ENCODE data around the gene COG6. TPM values are rescaled to one million over a fixed set of nuclear protein-coding genes. Genes with fewer than 3 reads are reported as not detected.

COG6 gene
- total and polyA plus RNA-seq, 10 of the 15 experiments (the other 5 are each of a cell fraction or from before 2014, with no cell fraction given), result 4.5 to 29.8 (median 12.6) TPM

DNA sequence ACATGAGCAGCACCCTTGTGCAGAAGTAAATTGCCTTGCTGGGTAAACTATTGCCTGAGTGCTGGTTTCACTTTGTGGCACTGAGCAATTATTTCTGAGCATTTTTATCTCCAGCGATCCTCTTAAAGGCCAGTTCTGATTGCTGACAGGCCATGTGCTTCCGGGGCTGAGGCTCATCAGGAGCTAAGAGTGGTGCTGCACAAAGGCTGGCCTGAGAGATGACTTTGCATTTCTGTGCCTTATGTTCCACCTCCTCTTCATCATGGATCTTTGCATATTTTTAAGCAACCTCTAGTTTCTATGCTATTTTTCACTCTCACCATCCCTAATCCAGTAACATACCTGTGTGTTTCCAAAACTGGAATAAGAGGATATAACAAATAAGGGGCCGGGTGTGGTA lies 17.6 kb upstream of the COG6 start:
- ChIA-PET SMC1A (ENCODE audit: uncharacterized antibody, unreplicated experiment) (interaction anchor here (1.1 kb wide), 1 partner anchor 12 kb away, joined by 3 read pairs; no protein-coding TSS in a partner anchor), CTCF (interaction anchor here (0.6 kb wide), 1 partner anchor 800 kb away, joined by 3 read pairs; no protein-coding TSS in a partner anchor), POLR2A (no interaction called here), RAD21 (ENCODE audit: unreplicated experiment) (no interaction called here)
- in situ Hi-C loops (cut with MboI), result no loop called here
- TF ChIP-seq CBFB (IDR thresholded peaks at IDR 0.05; ENCODE audit: low read depth) (no peak), CBX5 (IDR thresholded peaks at IDR 0.05; ENCODE audit: low read depth) (no peak), ZNF622 (IDR thresholded peaks at IDR 0.05) (no peak), ZNF217 (IDR thresholded peaks at IDR 0.05) (no peak), TARDBP (IDR thresholded peaks at IDR 0.05; ENCODE audit: borderline replicate concordance) (no peak), ZNF384 (IDR thresholded peaks at IDR 0.05; ENCODE audit: borderline replicate concordance, low read depth, low read length) (no peak), CREB1 (IDR thresholded peaks at IDR 0.05; ENCODE audit: low read depth) (no peak), MYC (IDR thresholded peaks at IDR 0.05; ENCODE audit: insufficient read depth, insufficient read length, insufficient replicate concordance, low read length, severe bottlenecking) (no peak), ZNF207 (IDR thresholded peaks at IDR 0.05; ENCODE audit: borderline replicate concordance) (no peak), RAD51 (IDR thresholded peaks at IDR 0.05) (no peak)
- TF ChIP-seq, protein P1, sequence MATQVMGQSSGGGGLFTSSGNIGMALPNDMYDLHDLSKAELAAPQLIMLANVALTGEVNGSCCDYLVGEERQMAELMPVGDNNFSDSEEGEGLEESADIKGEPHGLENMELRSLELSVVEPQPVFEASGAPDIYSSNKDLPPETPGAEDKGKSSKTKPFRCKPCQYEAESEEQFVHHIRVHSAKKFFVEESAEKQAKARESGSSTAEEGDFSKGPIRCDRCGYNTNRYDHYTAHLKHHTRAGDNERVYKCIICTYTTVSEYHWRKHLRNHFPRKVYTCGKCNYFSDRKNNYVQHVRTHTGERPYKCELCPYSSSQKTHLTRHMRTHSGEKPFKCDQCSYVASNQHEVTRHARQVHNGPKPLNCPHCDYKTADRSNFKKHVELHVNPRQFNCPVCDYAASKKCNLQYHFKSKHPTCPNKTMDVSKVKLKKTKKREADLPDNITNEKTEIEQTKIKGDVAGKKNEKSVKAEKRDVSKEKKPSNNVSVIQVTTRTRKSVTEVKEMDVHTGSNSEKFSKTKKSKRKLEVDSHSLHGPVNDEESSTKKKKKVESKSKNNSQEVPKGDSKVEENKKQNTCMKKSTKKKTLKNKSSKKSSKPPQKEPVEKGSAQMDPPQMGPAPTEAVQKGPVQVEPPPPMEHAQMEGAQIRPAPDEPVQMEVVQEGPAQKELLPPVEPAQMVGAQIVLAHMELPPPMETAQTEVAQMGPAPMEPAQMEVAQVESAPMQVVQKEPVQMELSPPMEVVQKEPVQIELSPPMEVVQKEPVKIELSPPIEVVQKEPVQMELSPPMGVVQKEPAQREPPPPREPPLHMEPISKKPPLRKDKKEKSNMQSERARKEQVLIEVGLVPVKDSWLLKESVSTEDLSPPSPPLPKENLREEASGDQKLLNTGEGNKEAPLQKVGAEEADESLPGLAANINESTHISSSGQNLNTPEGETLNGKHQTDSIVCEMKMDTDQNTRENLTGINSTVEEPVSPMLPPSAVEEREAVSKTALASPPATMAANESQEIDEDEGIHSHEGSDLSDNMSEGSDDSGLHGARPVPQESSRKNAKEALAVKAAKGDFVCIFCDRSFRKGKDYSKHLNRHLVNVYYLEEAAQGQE (IDR thresholded peaks at IDR 0.05; ENCODE audit: low read depth, low read length), result no peak
- TF ChIP-seq, protein P2, sequence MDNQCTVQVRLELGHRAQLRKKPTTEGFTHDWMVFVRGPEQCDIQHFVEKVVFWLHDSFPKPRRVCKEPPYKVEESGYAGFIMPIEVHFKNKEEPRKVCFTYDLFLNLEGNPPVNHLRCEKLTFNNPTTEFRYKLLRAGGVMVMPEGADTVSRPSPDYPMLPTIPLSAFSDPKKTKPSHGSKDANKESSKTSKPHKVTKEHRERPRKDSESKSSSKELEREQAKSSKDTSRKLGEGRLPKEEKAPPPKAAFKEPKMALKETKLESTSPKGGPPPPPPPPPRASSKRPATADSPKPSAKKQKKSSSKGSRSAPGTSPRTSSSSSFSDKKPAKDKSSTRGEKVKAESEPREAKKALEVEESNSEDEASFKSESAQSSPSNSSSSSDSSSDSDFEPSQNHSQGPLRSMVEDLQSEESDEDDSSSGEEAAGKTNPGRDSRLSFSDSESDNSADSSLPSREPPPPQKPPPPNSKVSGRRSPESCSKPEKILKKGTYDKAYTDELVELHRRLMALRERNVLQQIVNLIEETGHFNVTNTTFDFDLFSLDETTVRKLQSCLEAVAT (IDR thresholded peaks at IDR 0.05), result no peak
- TF ChIP-seq, protein P3, sequence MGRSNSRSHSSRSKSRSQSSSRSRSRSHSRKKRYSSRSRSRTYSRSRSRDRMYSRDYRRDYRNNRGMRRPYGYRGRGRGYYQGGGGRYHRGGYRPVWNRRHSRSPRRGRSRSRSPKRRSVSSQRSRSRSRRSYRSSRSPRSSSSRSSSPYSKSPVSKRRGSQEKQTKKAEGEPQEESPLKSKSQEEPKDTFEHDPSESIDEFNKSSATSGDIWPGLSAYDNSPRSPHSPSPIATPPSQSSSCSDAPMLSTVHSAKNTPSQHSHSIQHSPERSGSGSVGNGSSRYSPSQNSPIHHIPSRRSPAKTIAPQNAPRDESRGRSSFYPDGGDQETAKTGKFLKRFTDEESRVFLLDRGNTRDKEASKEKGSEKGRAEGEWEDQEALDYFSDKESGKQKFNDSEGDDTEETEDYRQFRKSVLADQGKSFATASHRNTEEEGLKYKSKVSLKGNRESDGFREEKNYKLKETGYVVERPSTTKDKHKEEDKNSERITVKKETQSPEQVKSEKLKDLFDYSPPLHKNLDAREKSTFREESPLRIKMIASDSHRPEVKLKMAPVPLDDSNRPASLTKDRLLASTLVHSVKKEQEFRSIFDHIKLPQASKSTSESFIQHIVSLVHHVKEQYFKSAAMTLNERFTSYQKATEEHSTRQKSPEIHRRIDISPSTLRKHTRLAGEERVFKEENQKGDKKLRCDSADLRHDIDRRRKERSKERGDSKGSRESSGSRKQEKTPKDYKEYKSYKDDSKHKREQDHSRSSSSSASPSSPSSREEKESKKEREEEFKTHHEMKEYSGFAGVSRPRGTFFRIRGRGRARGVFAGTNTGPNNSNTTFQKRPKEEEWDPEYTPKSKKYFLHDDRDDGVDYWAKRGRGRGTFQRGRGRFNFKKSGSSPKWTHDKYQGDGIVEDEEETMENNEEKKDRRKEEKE (IDR thresholded peaks at IDR 0.05), result no peak
- TF ChIP-seq, protein P4, sequence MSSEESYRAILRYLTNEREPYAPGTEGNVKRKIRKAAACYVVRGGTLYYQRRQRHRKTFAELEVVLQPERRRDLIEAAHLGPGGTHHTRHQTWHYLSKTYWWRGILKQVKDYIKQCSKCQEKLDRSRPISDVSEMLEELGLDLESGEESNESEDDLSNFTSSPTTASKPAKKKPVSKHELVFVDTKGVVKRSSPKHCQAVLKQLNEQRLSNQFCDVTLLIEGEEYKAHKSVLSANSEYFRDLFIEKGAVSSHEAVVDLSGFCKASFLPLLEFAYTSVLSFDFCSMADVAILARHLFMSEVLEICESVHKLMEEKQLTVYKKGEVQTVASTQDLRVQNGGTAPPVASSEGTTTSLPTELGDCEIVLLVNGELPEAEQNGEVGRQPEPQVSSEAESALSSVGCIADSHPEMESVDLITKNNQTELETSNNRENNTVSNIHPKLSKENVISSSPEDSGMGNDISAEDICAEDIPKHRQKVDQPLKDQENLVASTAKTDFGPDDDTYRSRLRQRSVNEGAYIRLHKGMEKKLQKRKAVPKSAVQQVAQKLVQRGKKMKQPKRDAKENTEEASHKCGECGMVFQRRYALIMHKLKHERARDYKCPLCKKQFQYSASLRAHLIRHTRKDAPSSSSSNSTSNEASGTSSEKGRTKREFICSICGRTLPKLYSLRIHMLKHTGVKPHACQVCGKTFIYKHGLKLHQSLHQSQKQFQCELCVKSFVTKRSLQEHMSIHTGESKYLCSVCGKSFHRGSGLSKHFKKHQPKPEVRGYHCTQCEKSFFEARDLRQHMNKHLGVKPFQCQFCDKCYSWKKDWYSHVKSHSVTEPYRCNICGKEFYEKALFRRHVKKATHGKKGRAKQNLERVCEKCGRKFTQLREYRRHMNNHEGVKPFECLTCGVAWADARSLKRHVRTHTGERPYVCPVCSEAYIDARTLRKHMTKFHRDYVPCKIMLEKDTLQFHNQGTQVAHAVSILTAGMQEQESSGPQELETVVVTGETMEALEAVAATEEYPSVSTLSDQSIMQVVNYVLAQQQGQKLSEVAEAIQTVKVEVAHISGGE (CRISPR knock-in tag; IDR thresholded peaks at IDR 0.05), result no peak
- H3K9ac ChIP-seq (ENCODE audit: control insufficient read depth, insufficient read depth, low read length), result no peak overlapping the region
- ATAC-seq (no peak), DNase-seq (ENCODE audit: low read depth, low spot score) (no peak), FAIRE-seq (no peak)
- H3K9me3 ChIP-seq (replicated peaks; ENCODE audit: control insufficient read depth, insufficient read depth, low read length), result no peaks in the 10 kb centered on the region; the same call in 2 of the 3 replicates
- no TSS peak for BruUV-seq (replicated peaks)
- no peaks in the 10 kb centered on the region for H3K36me3 ChIP-seq (ENCODE audit: control insufficient read depth in 2 of 2, insufficient read depth in 2 of 2, low read length in 1 of 2)
- H4K20me1 ChIP-seq (ENCODE audit: control insufficient read depth, insufficient read depth), result no peaks in the 10 kb centered on the region
- no peaks in the 10 kb centered on the region for H3K4me1 ChIP-seq (ENCODE audit: control insufficient read depth, insufficient read depth, low read length)
- intact Hi-C loops (cut with micrococcal nuclease; ENCODE audit: unreplicated experiment), result no loop called here
- 56% methylated on average over 3 of the region's 3 CpGs for WGBS (ENCODE audit: insufficient coverage, insufficient replicate concordance, low lambda C conversion rate, missing lambda C conversion rate)
- H3K79me2 ChIP-seq (ENCODE audit: control insufficient read depth, insufficient read depth, low read length), result no peaks in the 10 kb centered on the region
- H3K27me3 ChIP-seq (replicated peaks in 1 of 2; ENCODE audit: control insufficient read depth in 2 of 2, insufficient read depth in 2 of 2, low read length in 1 of 2), result no peaks in the 10 kb centered on the region
- no peak overlapping the region for H3K27ac ChIP-seq (ENCODE audit: control insufficient read depth, insufficient read depth)
- no peak overlapping the region for H3K4me2 ChIP-seq (ENCODE audit: control insufficient read depth, insufficient read depth)
- no peak overlapping the region for H3K4me3 ChIP-seq
- H2AFZ ChIP-seq (ENCODE audit: control insufficient read depth, low read depth, low read length), result no peak overlapping the region

All from GM12878 (cell line).